ENCODE results near the gene ADAMTSL4.
"Not testable (repeated sequence)": the region's sequence is repeated elsewhere in the genome, so short reads cannot be mapped to it uniquely, and the experiment has no call there.

The ADAMTSL4 gene

GRCh38 chr1:150568594-150568966 lies 19.4 kb downstream of the ADAMTSL4 start:
- Histone ChIP-seq H3K18ac (ENCODE audit: low read depth in 1 of 2, low read length in 2 of 2) (peak overlapping the region; percentile 56 to 79), H3K14ac (ENCODE audit: low read length in 2 of 2) (no peak overlapping the region), H3K4me1 (ENCODE audit: control insufficient read depth, insufficient read depth, low read depth, low read length) (peaks cover 44% of the 10 kb centered on the region), H3K27ac (ENCODE audit: low read length, poor library complexity, severe bottlenecking) (peak overlapping the region; percentile 97), H3K9ac (ENCODE audit: low read length) (peak overlapping the region; percentile 86), H2AK5ac (ENCODE audit: low read length, severe bottlenecking) (peak overlapping the region; percentile 92), H3K4ac (ENCODE audit: low read depth in 1 of 2, low read length in 2 of 2) (peak overlapping the region in 1 of 2 experiments; percentile 40), H4K91ac (ENCODE audit: low read length) (no peak overlapping the region), H3K36me3 (ENCODE audit: control insufficient read depth in 1 of 2, insufficient read depth in 2 of 2, low read depth in 1 of 2, low read length in 2 of 2) (peaks cover 18 to 23% of the 10 kb centered on the region in 2 experiments), H3K79me1 (replicated peaks; ENCODE audit: low read length, poor library complexity, severe bottlenecking) (no peaks in the 10 kb centered on the region), H2AFZ (ENCODE audit: low read depth, low read length) (no peak overlapping the region), H3K23ac (ENCODE audit: low read length in 2 of 2) (no peak overlapping the region), H3K9me3 (ENCODE audit: control insufficient read depth, low read length) (no peaks in the 10 kb centered on the region), H2BK12ac (ENCODE audit: low read length in 2 of 2) (peak overlapping the region in 1 of 2 experiments; percentile 3), H4K8ac (ENCODE audit: low read length) (no peak overlapping the region), H3K4me3 (ENCODE audit: insufficient read depth in 1 of 2, low read depth in 1 of 2, low read length in 2 of 2) (no peak overlapping the region), H2BK120ac (ENCODE audit: low read depth, low read length) (no peak overlapping the region), H3K27me3 (ENCODE audit: control insufficient read depth in 1 of 2, insufficient read depth in 1 of 2, low read length in 2 of 2) (no peaks in the 10 kb centered on the region), H2BK15ac (ENCODE audit: low read depth, poor library complexity, severe bottlenecking) (no peak overlapping the region), H3K4me2 (ENCODE audit: low read length, poor library complexity, severe bottlenecking) (peak overlapping the region; percentile 0), H2BK5ac (ENCODE audit: low read depth, low read length, poor library complexity, severe bottlenecking) (peak overlapping the region; percentile 87)
- DNase-seq: no peak

DNA sequence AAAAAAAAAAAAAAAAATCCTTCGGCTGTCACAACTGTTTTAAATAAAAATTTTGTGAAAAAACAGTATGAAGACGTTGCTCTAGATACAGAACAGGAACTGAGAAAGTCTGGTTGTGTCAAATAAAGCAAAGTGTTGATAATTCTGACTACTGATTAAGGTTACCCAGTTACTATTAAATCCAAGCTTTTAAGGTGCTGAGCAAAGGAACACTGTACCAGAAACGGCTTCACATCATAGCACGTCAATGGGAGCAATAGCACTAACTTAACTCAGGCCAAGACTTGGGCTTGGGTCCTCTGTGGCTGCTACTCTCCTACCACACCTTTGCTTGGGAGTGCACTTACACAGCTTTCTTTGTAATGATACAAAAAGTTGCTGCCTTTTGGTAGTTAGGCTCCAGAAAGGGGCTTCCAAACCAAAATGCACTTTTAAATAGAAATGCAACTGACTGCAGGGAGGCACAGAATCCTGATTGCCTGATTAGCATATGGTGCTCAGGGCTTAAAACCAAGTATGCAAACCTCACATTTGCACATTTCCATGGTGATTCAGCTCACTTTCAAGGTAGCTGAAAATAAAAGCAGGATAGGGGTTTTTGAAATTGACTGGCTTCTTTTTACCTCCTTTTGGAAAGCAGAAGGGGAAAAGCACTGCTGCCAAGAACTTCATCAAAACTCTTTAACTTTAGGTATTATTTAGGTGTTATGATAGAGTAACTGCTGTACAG lies 23.9 kb downstream of the ADAMTSL4 start:
- H3K27me3 ChIP-seq (ENCODE audit: control insufficient read depth in 1 of 2, insufficient read depth in 1 of 2, low read length in 2 of 2): no peaks in the 10 kb centered on the region
- peaks cover 29 to 68% of the 10 kb centered on the region in 2 experiments for H3K36me3 ChIP-seq (ENCODE audit: control insufficient read depth in 1 of 2, insufficient read depth in 2 of 2, low read depth in 1 of 2, low read length in 2 of 2)
- 100% methylated on average over 4 of the region's 4 CpGs for WGBS

GRCh38 chr1:150573648-150574071 lies 24.5 kb downstream of the ADAMTSL4 start:
- peak overlapping the region in 1 of 2 experiments; percentile 65 for H3K4me3 ChIP-seq (ENCODE audit: insufficient read depth in 1 of 2, low read depth in 1 of 2, low read length in 2 of 2)
- not testable (repeated sequence) for H2BK120ac ChIP-seq (ENCODE audit: low read depth, low read length); H2AK5ac ChIP-seq (ENCODE audit: low read length, severe bottlenecking); H2BK12ac ChIP-seq (ENCODE audit: low read length in 2 of 2); H2BK5ac ChIP-seq (ENCODE audit: low read depth, low read length, poor library complexity, severe bottlenecking); H2AFZ ChIP-seq (ENCODE audit: low read depth, low read length); H3K4me2 ChIP-seq (ENCODE audit: low read length, poor library complexity, severe bottlenecking); H4K91ac ChIP-seq (ENCODE audit: low read length); H3K14ac ChIP-seq (ENCODE audit: low read length in 2 of 2); H3K18ac ChIP-seq (ENCODE audit: low read depth in 1 of 2, low read length in 2 of 2); H3K4ac ChIP-seq (ENCODE audit: low read depth in 1 of 2, low read length in 2 of 2); H2BK15ac ChIP-seq (ENCODE audit: low read depth, poor library complexity, severe bottlenecking); H3K79me1 ChIP-seq (replicated peaks; ENCODE audit: low read length, poor library complexity, severe bottlenecking); H3K27me3 ChIP-seq (ENCODE audit: control insufficient read depth in 1 of 2, insufficient read depth in 1 of 2, low read length in 2 of 2); H4K8ac ChIP-seq (ENCODE audit: low read length); H3K23ac ChIP-seq (ENCODE audit: low read length in 2 of 2); H3K9me3 ChIP-seq (ENCODE audit: control insufficient read depth, low read length)
- peak overlapping the region; percentile 55 for H3K27ac ChIP-seq (ENCODE audit: low read length, poor library complexity, severe bottlenecking)
- peak overlapping the region; percentile 96 for H3K9ac ChIP-seq (ENCODE audit: low read length)
- H3K36me3 ChIP-seq (ENCODE audit: control insufficient read depth in 1 of 2, insufficient read depth in 2 of 2, low read depth in 1 of 2, low read length in 2 of 2): peaks cover 30 to 74% of the 10 kb centered on the region in 2 experiments
- H3K4me1 ChIP-seq (ENCODE audit: control insufficient read depth, insufficient read depth, low read depth, low read length): peaks cover 21% of the 10 kb centered on the region
- WGBS: 89% methylated on average over 12 of the region's 13 CpGs
- peak; percentile 64 for DNase-seq

More for the DNA sequence above, 23.9 kb downstream of the ADAMTSL4 start:
- H3K4me3 ChIP-seq (ENCODE audit: insufficient read depth in 1 of 2, low read depth in 1 of 2, low read length in 2 of 2): peak overlapping the region in 1 of 2 experiments; percentile 65
- H3K18ac ChIP-seq (ENCODE audit: low read depth in 1 of 2, low read length in 2 of 2): no peak overlapping the region
- H4K91ac ChIP-seq (ENCODE audit: low read length): no peak overlapping the region
- H3K9ac ChIP-seq (ENCODE audit: low read length): peak overlapping the region; percentile 96
- H2AFZ ChIP-seq (ENCODE audit: low read depth, low read length): no peak overlapping the region
- peak overlapping the region; percentile 55 for H3K27ac ChIP-seq (ENCODE audit: low read length, poor library complexity, severe bottlenecking)
- H3K4me2 ChIP-seq (ENCODE audit: low read length, poor library complexity, severe bottlenecking): no peak overlapping the region
- no peak overlapping the region for H2BK12ac ChIP-seq (ENCODE audit: low read length in 2 of 2)
- H3K14ac ChIP-seq (ENCODE audit: low read length in 2 of 2): no peak overlapping the region
- DNase-seq: peak; percentile 86
- H3K23ac ChIP-seq (ENCODE audit: low read length in 2 of 2): no peak overlapping the region
- H4K8ac ChIP-seq (ENCODE audit: low read length): no peak overlapping the region
- peaks cover 21% of the 10 kb centered on the region for H3K4me1 ChIP-seq (ENCODE audit: control insufficient read depth, insufficient read depth, low read depth, low read length)
- H2BK15ac ChIP-seq (ENCODE audit: low read depth, poor library complexity, severe bottlenecking): no peak overlapping the region
- H2BK120ac ChIP-seq (ENCODE audit: low read depth, low read length): no peak overlapping the region
- H3K4ac ChIP-seq (ENCODE audit: low read depth in 1 of 2, low read length in 2 of 2): no peak overlapping the region
- no peaks in the 10 kb centered on the region for H3K9me3 ChIP-seq (ENCODE audit: control insufficient read depth, low read length)
- H2AK5ac ChIP-seq (ENCODE audit: low read length, severe bottlenecking): no peak overlapping the region
- H2BK5ac ChIP-seq (ENCODE audit: low read depth, low read length, poor library complexity, severe bottlenecking): no peak overlapping the region
- no peaks in the 10 kb centered on the region for H3K79me1 ChIP-seq (replicated peaks; ENCODE audit: low read length, poor library complexity, severe bottlenecking)

- 90% methylated on average over 4 of the region's 6 CpGs for WGBS
- H2BK5ac ChIP-seq (ENCODE audit: low read depth, low read length, poor library complexity, severe bottlenecking): no peak overlapping the region
- peaks cover 18% of the 10 kb centered on the region for H3K4me1 ChIP-seq (ENCODE audit: control insufficient read depth, insufficient read depth, low read depth, low read length)
- no peak overlapping the region for H3K4ac ChIP-seq (ENCODE audit: low read depth in 1 of 2, low read length in 2 of 2)
- no peaks in the 10 kb centered on the region for H3K27me3 ChIP-seq (ENCODE audit: control insufficient read depth in 1 of 2, insufficient read depth in 1 of 2, low read length in 2 of 2)
- H2BK120ac ChIP-seq (ENCODE audit: low read depth, low read length): no peak overlapping the region
- peak overlapping the region; percentile 99 for H3K4me2 ChIP-seq (ENCODE audit: low read length, poor library complexity, severe bottlenecking)
- H4K8ac ChIP-seq (ENCODE audit: low read length): no peak overlapping the region
- no peaks in the 10 kb centered on the region for H3K9me3 ChIP-seq (ENCODE audit: control insufficient read depth, low read length)
- no peak overlapping the region for H2BK12ac ChIP-seq (ENCODE audit: low read length in 2 of 2)
- peak overlapping the region in 1 of 2 experiments; percentile 92 for H3K4me3 ChIP-seq (ENCODE audit: insufficient read depth in 1 of 2, low read depth in 1 of 2, low read length in 2 of 2)
- H3K9ac ChIP-seq (ENCODE audit: low read length): peak overlapping the region; percentile 96
- H3K79me1 ChIP-seq (replicated peaks; ENCODE audit: low read length, poor library complexity, severe bottlenecking): no peaks in the 10 kb centered on the region
- H3K36me3 ChIP-seq (ENCODE audit: control insufficient read depth in 1 of 2, insufficient read depth in 2 of 2, low read depth in 1 of 2, low read length in 2 of 2): peaks cover 35 to 77% of the 10 kb centered on the region in 2 experiments
- no peak overlapping the region for H2AK5ac ChIP-seq (ENCODE audit: low read length, severe bottlenecking)
- H4K91ac ChIP-seq (ENCODE audit: low read length): no peak overlapping the region
- peak; percentile 74 for DNase-seq
- H3K23ac ChIP-seq (ENCODE audit: low read length in 2 of 2): no peak overlapping the region
- H3K18ac ChIP-seq (ENCODE audit: low read depth in 1 of 2, low read length in 2 of 2): no peak overlapping the region
- peak overlapping the region; percentile 1 for H3K27ac ChIP-seq (ENCODE audit: low read length, poor library complexity, severe bottlenecking)
- H2AFZ ChIP-seq (ENCODE audit: low read depth, low read length): no peak overlapping the region
- no peak overlapping the region for H3K14ac ChIP-seq (ENCODE audit: low read length in 2 of 2)
- H2BK15ac ChIP-seq (ENCODE audit: low read depth, poor library complexity, severe bottlenecking): no peak overlapping the region
Observed at GRCh38 chr1:150574260-150575071, 25.3 kb downstream of the ADAMTSL4 start.

Measured in mesenchymal stem cell (in vitro differentiated cells and primary cell).